Stimulated activated CD8-positive, alpha-beta memory T cell treated with anti-CD3 and anti-CD28 coated beads, Interleukin-7, amount 100 ng/mL, for 48 hours (primary cell): Measurements from ENCODE around the gene TMC6.
"Not testable (repeated sequence)": the region's sequence is repeated elsewhere in the genome, so short reads cannot be mapped to it uniquely, and the experiment has no call there.

Source experiments
- DNase-seq, 2 donors: peaks; one replicate each; pipeline ENCODE4 v3.0.0-alpha.2; 2020; ENCODE audit warnings: low read depth in 1 of 2; ENCODE audit errors: extremely low read depth in 1 of 2

Gene TMC6

GRCh38 chr17:78082355-78082872 is 46.1 kb downstream of the TMC6 start:
- DNase-seq = not testable (repeated sequence)

GRCh38 chr17:78081551-78081950 is 47.0 kb downstream of the TMC6 start:
- no peak for DNase-seq

- DNase-seq = no peak
Measured at GRCh38 chr17:78079253-78079652, 49.3 kb downstream of the TMC6 start.

- DNase-seq = no peak
Measured at GRCh38 chr17:78075545-78075944, 53.0 kb downstream of the TMC6 start.

- DNase-seq = no peak
Measured at GRCh38 chr17:78075011-78075410, 53.5 kb downstream of the TMC6 start.

- DNase-seq = no peak
Measured at GRCh38 chr17:78072961-78073360, 55.6 kb downstream of the TMC6 start.

GRCh38 chr17:78069695-78070094 is 58.9 kb downstream of the TMC6 start:
- DNase-seq = no peak

- not testable (repeated sequence) for DNase-seq
Measured at GRCh38 chr17:78066976-78067375, 61.6 kb downstream of the TMC6 start.

GRCh38 chr17:78064708-78065107 is 63.8 kb downstream of the TMC6 start:
- no peak for DNase-seq

GRCh38 chr17:78063489-78063888 is 65.1 kb downstream of the TMC6 start:
- DNase-seq = no peak

GRCh38 chr17:78062596-78062995 is 66.0 kb downstream of the TMC6 start:
- DNase-seq = no peak
